ENCODE data around the gene CAPN11. TPM values are rescaled to one million over a fixed set of nuclear protein-coding genes. Genes with fewer than 3 reads are reported as not detected.

Gene CAPN11
- total and polyA plus RNA-seq, 9 of the 15 experiments (the other 6 are each of a cell fraction or from before 2014, with no cell fraction given): 0.03 to 0.61 (median 0.17) TPM; not detected in 1

- TF ChIP-seq MITF (IDR thresholded peaks at IDR 0.05): peak; percentile 80; the same call in 1 of the 2 replicates
- no peak for TF ChIP-seq ZC3H11A (IDR thresholded peaks at IDR 0.05; ENCODE audit: low read depth, low read length)
- peak; percentile 67 for TF ChIP-seq SOX6 (IDR thresholded peaks at IDR 0.05)
- TF ChIP-seq MBD2 (IDR thresholded peaks at IDR 0.05; ENCODE audit: borderline replicate concordance, low read depth): peak; percentile 66
- TF ChIP-seq RCOR1 (IDR thresholded peaks at IDR 0.05; ENCODE audit: borderline replicate concordance in 1 of 2, low read depth in 2 of 2, low read length in 2 of 2): peak in 1 of 2 experiments; percentile 86; a peak in 2 of 4 replicates
- peak; percentile 92 for TF ChIP-seq TFAP4 (CRISPR knock-in tag; IDR thresholded peaks at IDR 0.05; ENCODE audit: borderline replicate concordance)
- TF ChIP-seq RBFOX2 (IDR thresholded peaks at IDR 0.05; ENCODE audit: low read depth, low read length): peak; percentile 49
- TF ChIP-seq TRIM24 (IDR thresholded peaks at IDR 0.05): peak; percentile 50 to 62; a peak in 2 of 4 replicates
- no peak for TF ChIP-seq SRSF1 (IDR thresholded peaks at IDR 0.05; ENCODE audit: low read depth, low read length)
- peak; percentile 50; the same call in 1 of the 2 replicates for TF ChIP-seq CREM (IDR thresholded peaks at IDR 0.05; ENCODE audit: low read depth)
- TF ChIP-seq MEIS2 (IDR thresholded peaks at IDR 0.05; ENCODE audit: partially characterized antibody): peak; percentile 88
- no peak for TF ChIP-seq ATF1 (CRISPR knock-in tag; IDR thresholded peaks at IDR 0.05)
- no peak; the same call in 1 of the 2 replicates for TF ChIP-seq ATF1 (tag; IDR thresholded peaks at IDR 0.05)
- peak; percentile 98 for TF ChIP-seq DPF2 (IDR thresholded peaks at IDR 0.05)
- TF ChIP-seq POLR2AphosphoS5 (IDR thresholded peaks at IDR 0.05; ENCODE audit: control insufficient read depth, insufficient read depth, low read depth, low read length): peak; percentile 84
- TF ChIP-seq DMBX1 (CRISPR knock-in tag; IDR thresholded peaks at IDR 0.05; ENCODE audit: borderline replicate concordance): peak; percentile 63; the same call in 1 of the 2 replicates
- TF ChIP-seq NR4A1 (CRISPR knock-in tag; IDR thresholded peaks at IDR 0.05): no peak
- TF ChIP-seq NR4A1 (tag; IDR thresholded peaks at IDR 0.05): peak; percentile 70; the same call in 1 of the 2 replicates
- TF ChIP-seq ZBTB17 (CRISPR knock-in tag; IDR thresholded peaks at IDR 0.05): 0 out of 2 replicates have a peak, but pooled peaks have one; percentile 6
- TF ChIP-seq BCOR (IDR thresholded peaks at IDR 0.05): peak; percentile 44; the same call in 1 of the 2 replicates
- TF ChIP-seq, protein P1, sequence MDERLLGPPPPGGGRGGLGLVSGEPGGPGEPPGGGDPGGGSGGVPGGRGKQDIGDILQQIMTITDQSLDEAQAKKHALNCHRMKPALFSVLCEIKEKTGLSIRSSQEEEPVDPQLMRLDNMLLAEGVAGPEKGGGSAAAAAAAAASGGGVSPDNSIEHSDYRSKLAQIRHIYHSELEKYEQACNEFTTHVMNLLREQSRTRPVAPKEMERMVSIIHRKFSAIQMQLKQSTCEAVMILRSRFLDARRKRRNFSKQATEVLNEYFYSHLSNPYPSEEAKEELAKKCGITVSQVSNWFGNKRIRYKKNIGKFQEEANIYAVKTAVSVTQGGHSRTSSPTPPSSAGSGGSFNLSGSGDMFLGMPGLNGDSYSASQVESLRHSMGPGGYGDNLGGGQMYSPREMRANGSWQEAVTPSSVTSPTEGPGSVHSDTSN (CRISPR knock-in tag; IDR thresholded peaks at IDR 0.05; ENCODE audit: low read depth): no peak
- TF ChIP-seq, protein P1 (tag; conservative IDR thresholded peaks at IDR 0.05; ENCODE audit: low read depth): 0 out of 2 replicates have a peak, but pooled peaks have one; percentile 14
- peak; percentile 75; the same call in 1 of the 2 replicates for TF ChIP-seq CC2D1A (IDR thresholded peaks at IDR 0.05)
- TF ChIP-seq VEZF1 (CRISPR knock-in tag; IDR thresholded peaks at IDR 0.05): peak; percentile 63
Measured at GRCh38 chr6:44133981-44134711, 24.5 kb upstream of the CAPN11 start (continued).

All from K562 (cell line).